Measurements from ENCODE around the gene CAD.
A peak's percentile ranks its signal among the peaks of the same experiment; 100 is the strongest.

CAD gene

DNA sequence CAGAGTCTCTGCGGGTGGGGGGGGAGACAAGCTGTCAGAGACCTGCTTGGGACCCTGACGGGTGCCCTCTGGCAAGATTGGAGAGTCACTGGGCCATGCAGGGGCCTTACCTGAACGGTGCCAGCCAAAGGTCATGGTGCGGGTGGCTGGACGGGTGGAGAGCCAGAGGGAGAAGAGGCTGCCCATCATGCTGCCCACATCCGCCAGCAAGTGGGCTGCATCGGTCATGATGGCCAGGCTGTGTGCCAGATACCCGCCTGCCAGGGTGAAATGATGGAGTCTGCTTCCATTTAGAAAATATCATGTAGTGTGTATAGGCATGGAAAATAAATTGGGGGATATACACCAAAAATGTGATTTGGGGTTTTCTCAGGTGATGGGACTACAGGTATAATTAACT lies 40.9 kb downstream of the CAD start:
- H3K4me3 ChIP-seq (ENCODE audit: control insufficient read depth in 1 of 7, extremely low read depth in 1 of 7, insufficient read depth in 4 of 7, low read depth in 2 of 7, low read length in 6 of 7): no peak overlapping the region
- ChIA-PET POLR2A (no interaction called here), CTCF (interaction anchor here (1.3 to 3.1 kb wide), 2 partner anchors 22 to 46 kb away, joined by 3 to 22 read pairs; partner anchors contain the start of gene TRIM54)
- no peaks in the 10 kb centered on the region for H3K36me3 ChIP-seq (ENCODE audit: control insufficient read depth in 4 of 4, insufficient read depth in 4 of 4, low read length in 3 of 4)
- no peak for DNase-seq
- 98% methylated on average over 8 of the region's 8 CpGs for WGBS (ENCODE audit: insufficient coverage)
- H3K9me3 ChIP-seq (ENCODE audit: control extremely low read depth in 1 of 5, control insufficient read depth in 4 of 5, insufficient read depth in 2 of 5, low read depth in 1 of 5, low read length in 4 of 5): no peaks in the 10 kb centered on the region
- no peak overlapping the region for H3K27ac ChIP-seq (ENCODE audit: insufficient read depth in 1 of 2, low read depth in 1 of 2, low read length in 2 of 2, poor library complexity in 1 of 2, severe bottlenecking in 2 of 2)
- H3K4me1 ChIP-seq (ENCODE audit: control extremely low read depth in 1 of 4, control insufficient read depth in 4 of 4, insufficient read depth in 4 of 4, low read length in 3 of 4): peaks cover 0 to 14% (median 13%) of the 10 kb centered on the region in 4 experiments
- peaks cover 9 to 75% (median 27%) of the 10 kb centered on the region in 5 experiments for H3K27me3 ChIP-seq (replicated peaks in 2 of 5; ENCODE audit: control insufficient read depth in 4 of 5, insufficient read depth in 5 of 5, low read length in 4 of 5)

DNA sequence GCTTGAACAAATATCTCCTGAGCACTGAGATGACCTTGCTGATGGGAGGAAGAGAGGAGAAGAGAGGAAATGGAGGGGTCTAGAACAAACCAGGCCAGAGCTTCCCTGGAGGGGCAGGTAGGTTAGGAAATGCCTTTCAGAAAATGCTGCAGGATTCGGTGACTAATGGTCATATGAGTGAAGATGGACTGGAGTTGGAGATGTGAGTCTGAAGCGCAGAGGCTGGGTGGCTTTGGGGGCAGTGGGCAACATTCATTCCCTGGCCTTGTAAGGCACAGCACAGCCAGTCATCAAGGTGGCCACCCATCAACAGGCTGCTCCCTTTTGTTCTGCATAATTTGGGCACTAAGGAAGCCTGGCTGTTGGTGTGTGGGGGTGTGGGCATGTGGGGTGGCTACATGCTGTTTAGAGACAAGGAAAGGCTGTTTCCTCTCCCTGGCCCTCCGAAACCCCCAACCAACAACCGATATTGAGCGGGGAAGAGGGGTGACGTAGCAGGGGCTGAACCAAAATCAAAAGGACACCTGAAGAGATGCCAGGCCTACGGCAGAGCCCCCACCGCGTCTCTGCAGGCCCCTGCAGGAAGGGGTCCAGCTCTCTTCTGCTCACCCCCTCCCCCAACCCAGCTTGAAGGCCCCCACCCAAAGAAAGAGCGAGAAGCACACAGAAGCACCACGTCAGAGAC lies 44.2 kb downstream of the CAD start:
- Histone ChIP-seq H3K27me3 (replicated peaks in 2 of 5; ENCODE audit: control insufficient read depth in 4 of 5, insufficient read depth in 5 of 5, low read length in 4 of 5) (peaks cover 9 to 89% (median 52%) of the 10 kb centered on the region in 5 experiments), H3K4me1 (ENCODE audit: control extremely low read depth in 1 of 4, control insufficient read depth in 4 of 4, insufficient read depth in 4 of 4, low read length in 3 of 4) (peaks cover 0 to 37% (median 36%) of the 10 kb centered on the region in 4 experiments), H3K27ac (ENCODE audit: insufficient read depth in 1 of 2, low read depth in 1 of 2, low read length in 2 of 2, poor library complexity in 1 of 2, severe bottlenecking in 2 of 2) (no peak overlapping the region), H3K9me3 (ENCODE audit: control extremely low read depth in 1 of 5, control insufficient read depth in 4 of 5, insufficient read depth in 2 of 5, low read depth in 1 of 5, low read length in 4 of 5) (no peaks in the 10 kb centered on the region), H3K36me3 (ENCODE audit: control insufficient read depth in 4 of 4, insufficient read depth in 4 of 4, low read length in 3 of 4) (no peaks in the 10 kb centered on the region), H3K4me3 (ENCODE audit: control insufficient read depth in 1 of 7, extremely low read depth in 1 of 7, insufficient read depth in 4 of 7, low read depth in 2 of 7, low read length in 6 of 7) (peak overlapping the region in 2 of 7 experiments; percentile 36 to 67)
- peak in 2 of 3 donors; percentile 11 to 24 for DNase-seq
- ChIA-PET POLR2A (no interaction called here), CTCF (interaction anchor here (1.0 to 9.4 kb wide), 3 partner anchors 19 to 395 kb away, joined by 3 to 119 read pairs (median 3); partner anchors contain the start of genes DNAJC5G and TRIM54)
- 63% methylated on average over 6 of the region's 11 CpGs for WGBS (ENCODE audit: insufficient coverage)

DNA sequence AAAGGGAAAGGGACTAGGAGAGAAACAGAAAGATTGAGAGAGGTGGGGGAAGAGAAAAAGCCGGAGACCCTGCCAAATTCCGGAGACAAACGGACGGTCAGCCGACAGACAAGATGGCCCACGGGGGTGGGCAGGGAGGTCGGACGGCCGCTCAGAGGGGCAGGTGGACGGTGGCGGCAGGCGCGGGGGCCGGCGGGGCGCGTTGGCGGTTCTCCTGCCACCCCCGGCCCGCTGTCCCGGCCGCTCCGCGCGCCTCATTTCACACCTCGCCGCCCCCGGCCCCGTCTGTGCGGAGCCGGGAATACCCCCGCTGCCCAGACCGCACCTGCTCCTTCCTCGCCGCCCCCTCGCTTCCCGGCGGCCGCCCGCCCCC lies 44.7 kb downstream of the CAD start:
- CTCF ChIA-PET: interaction anchor here (1.0 to 9.4 kb wide), 5 partner anchors 11 to 395 kb away, joined by 3 to 119 read pairs (median 3); partner anchors contain the start of genes DNAJC5G and TRIM54
- peaks cover 0 to 37% (median 36%) of the 10 kb centered on the region in 4 experiments for H3K4me1 ChIP-seq (ENCODE audit: control extremely low read depth in 1 of 4, control insufficient read depth in 4 of 4, insufficient read depth in 4 of 4, low read length in 3 of 4)
- H3K9me3 ChIP-seq (ENCODE audit: control extremely low read depth in 1 of 5, control insufficient read depth in 4 of 5, insufficient read depth in 2 of 5, low read depth in 1 of 5, low read length in 4 of 5): no peaks in the 10 kb centered on the region
- peak overlapping the region in 3 of 7 experiments; percentile 36 to 68 (median 67) for H3K4me3 ChIP-seq (ENCODE audit: control insufficient read depth in 1 of 7, extremely low read depth in 1 of 7, insufficient read depth in 4 of 7, low read depth in 2 of 7, low read length in 6 of 7)
- POLR2A ChIA-PET: no interaction called here
- no peak for DNase-seq
- 8% methylated on average over 30 of the region's 40 CpGs for WGBS (ENCODE audit: insufficient coverage)
- H3K36me3 ChIP-seq (ENCODE audit: control insufficient read depth in 4 of 4, insufficient read depth in 4 of 4, low read length in 3 of 4): no peaks in the 10 kb centered on the region
- no peak overlapping the region for H3K27ac ChIP-seq (ENCODE audit: insufficient read depth in 1 of 2, low read depth in 1 of 2, low read length in 2 of 2, poor library complexity in 1 of 2, severe bottlenecking in 2 of 2)
- H3K27me3 ChIP-seq (replicated peaks in 2 of 5; ENCODE audit: control insufficient read depth in 4 of 5, insufficient read depth in 5 of 5, low read length in 4 of 5): peaks cover 9 to 86% (median 52%) of the 10 kb centered on the region in 5 experiments

DNA sequence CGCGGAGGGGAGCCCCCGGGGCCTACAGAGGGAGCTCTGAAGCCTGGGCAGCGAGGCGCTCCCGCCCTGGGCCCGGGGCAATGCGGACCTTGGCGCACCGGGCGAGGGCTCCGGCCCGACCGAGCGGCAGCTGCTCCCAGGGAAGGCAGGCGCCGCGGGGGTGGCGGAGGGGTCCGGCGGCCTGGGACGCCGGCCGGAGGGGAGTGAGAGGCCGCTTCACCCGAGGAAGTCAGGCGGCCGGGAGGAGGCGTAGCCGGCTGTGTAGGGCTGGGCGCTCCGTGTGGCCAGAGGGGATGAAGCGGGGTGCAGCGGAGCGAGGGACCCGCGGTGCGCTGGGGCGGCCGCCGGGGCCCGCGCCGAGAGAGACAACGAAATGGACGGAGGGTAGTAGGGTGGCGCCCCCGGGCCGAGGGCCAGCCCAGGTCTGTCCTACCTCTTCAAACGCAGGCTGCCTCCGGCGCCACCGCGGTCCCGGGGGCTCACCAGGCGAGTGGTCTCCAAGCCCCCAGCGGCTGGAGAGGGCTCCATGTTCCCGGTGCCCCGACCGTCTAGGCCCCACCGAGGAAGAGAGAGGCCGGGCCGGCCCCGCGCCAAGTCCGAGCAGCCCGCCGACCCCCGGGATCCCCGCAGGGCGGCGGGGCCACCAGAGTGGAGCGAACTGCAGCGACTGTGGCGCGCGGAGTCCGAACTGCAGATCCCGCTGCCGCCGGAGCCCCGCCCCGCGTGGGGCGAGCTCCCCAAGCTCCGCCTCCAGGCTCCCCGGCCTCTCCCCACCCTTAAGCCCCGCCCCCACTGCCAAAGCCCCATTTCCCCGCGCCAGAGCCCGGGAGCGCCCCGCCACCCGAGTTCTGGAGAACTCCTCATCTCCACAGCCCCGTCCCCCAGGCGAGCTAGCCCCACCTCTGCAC lies 45.5 kb downstream of the CAD start, which contains the start of gene SLC30A3:
TSS of gene SLC30A3 (minus strand) at position 669 of the 908 bp plus-strand sequence. CDS start at position 528, 141 bp downstream.
- CTCF ChIA-PET: interaction anchor here (1.0 to 9.4 kb wide), 9 partner anchors 9 to 394 kb away, joined by 3 to 119 read pairs (median 14); partner anchors contain the start of genes DNAJC5G and TRIM54
- WGBS (ENCODE audit: insufficient coverage): 1% methylated on average over 78 of the region's 96 CpGs

DNA sequence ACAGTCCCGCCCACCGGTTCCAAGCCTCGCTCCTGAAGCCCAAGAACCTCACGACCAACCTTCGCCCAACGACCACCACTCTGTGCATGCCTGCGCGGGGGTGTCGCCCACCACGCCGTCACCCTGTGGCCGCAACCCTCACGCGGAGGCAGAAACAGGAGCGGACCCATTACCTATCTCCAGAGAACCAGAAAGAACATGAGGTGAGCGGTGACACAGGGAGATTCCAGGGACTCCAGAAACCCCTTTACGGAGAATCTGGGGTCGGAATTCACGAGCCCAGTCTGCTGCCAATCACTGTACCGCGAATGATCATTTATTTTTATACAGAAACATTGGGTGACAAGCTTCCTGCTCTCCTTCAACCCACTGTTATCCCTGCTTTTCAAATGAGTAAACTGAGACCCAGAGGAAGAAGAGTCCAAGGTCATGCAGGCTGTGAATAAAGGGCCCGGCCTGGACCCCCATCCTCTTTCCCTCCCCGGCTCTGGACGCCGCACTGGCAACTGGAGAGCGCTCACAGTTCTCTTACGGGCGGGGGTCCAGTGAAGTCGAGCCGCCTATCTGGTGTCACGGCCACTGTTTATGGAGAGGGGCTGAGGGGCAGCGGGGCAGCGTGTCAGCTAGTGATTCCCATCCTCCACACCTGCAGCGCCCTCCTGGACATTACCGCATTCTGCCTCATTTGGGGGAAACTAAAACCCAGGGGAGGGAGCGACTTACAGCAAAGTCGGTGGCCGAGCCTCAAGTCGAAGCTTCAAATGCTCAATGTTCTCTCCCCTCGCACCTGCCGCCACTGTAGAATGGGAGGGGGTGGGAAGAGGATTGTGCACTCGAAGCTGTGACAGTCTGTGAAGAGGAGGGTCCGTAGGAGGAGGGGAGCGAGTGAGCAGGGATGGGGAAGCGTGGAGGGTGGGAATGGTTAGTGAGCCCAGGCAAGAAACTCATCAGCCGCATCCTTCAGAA lies 46.4 kb downstream of the CAD start:
- Histone ChIP-seq H3K27ac (ENCODE audit: insufficient read depth in 1 of 2, low read depth in 1 of 2, low read length in 2 of 2, poor library complexity in 1 of 2, severe bottlenecking in 2 of 2) (no peak overlapping the region), H3K9me3 (ENCODE audit: control extremely low read depth in 1 of 5, control insufficient read depth in 4 of 5, insufficient read depth in 2 of 5, low read depth in 1 of 5, low read length in 4 of 5) (no peaks in the 10 kb centered on the region), H3K36me3 (ENCODE audit: control insufficient read depth in 4 of 4, insufficient read depth in 4 of 4, low read length in 3 of 4) (no peaks in the 10 kb centered on the region), H3K27me3 (replicated peaks in 2 of 5; ENCODE audit: control insufficient read depth in 4 of 5, insufficient read depth in 5 of 5, low read length in 4 of 5) (peaks cover 10 to 79% (median 52%) of the 10 kb centered on the region in 5 experiments), H3K4me1 (ENCODE audit: control extremely low read depth in 1 of 4, control insufficient read depth in 4 of 4, insufficient read depth in 4 of 4, low read length in 3 of 4) (peaks cover 0 to 37% (median 36%) of the 10 kb centered on the region in 4 experiments), H3K4me3 (ENCODE audit: control insufficient read depth in 1 of 7, extremely low read depth in 1 of 7, insufficient read depth in 4 of 7, low read depth in 2 of 7, low read length in 6 of 7) (peak overlapping the region in 6 of 7 experiments; percentile 43 to 76 (median 62))
- peak in 1 of 3 donors; percentile 33 for DNase-seq
- ChIA-PET CTCF (interaction anchor here (1.2 to 9.4 kb wide), 9 partner anchors 10 to 159 kb away, joined by 3 to 119 read pairs (median 14); partner anchors contain the start of genes DNAJC5G and TRIM54), POLR2A (interaction anchor here (1.4 kb wide), 1 partner anchor 16 kb away, joined by 6 read pairs; no protein-coding TSS in a partner anchor)
- WGBS (ENCODE audit: insufficient coverage): 2% methylated on average over 34 of the region's 46 CpGs

More for the DNA sequence above, 45.5 kb downstream of the CAD start, which contains the start of gene SLC30A3:
- no peaks in the 10 kb centered on the region for H3K9me3 ChIP-seq (ENCODE audit: control extremely low read depth in 1 of 5, control insufficient read depth in 4 of 5, insufficient read depth in 2 of 5, low read depth in 1 of 5, low read length in 4 of 5)
- H3K27me3 ChIP-seq (replicated peaks in 2 of 5; ENCODE audit: control insufficient read depth in 4 of 5, insufficient read depth in 5 of 5, low read length in 4 of 5): peaks cover 10 to 85% (median 52%) of the 10 kb centered on the region in 5 experiments
- peaks cover 0 to 37% (median 36%) of the 10 kb centered on the region in 4 experiments for H3K4me1 ChIP-seq (ENCODE audit: control extremely low read depth in 1 of 4, control insufficient read depth in 4 of 4, insufficient read depth in 4 of 4, low read length in 3 of 4)
- H3K36me3 ChIP-seq (ENCODE audit: control insufficient read depth in 4 of 4, insufficient read depth in 4 of 4, low read length in 3 of 4): no peaks in the 10 kb centered on the region
- peak within 1 kb of the TSS; percentile 3 to 73 (median 56) for H3K4me3 ChIP-seq (ENCODE audit: control insufficient read depth in 1 of 7, extremely low read depth in 1 of 7, insufficient read depth in 4 of 7, low read depth in 2 of 7, low read length in 6 of 7)
- H3K27ac ChIP-seq (ENCODE audit: insufficient read depth in 1 of 2, low read depth in 1 of 2, low read length in 2 of 2, poor library complexity in 1 of 2, severe bottlenecking in 2 of 2): no peak within 1 kb of the TSS
- peak; percentile 60 to 64 (median 63) for DNase-seq
- POLR2A ChIA-PET: no interaction called here

All from common myeloid progenitor, CD34-positive (primary cell).